ENCODE measurements around the gene ZNF688.
"Not testable (repeated sequence)": the region's sequence is repeated elsewhere in the genome, so short reads cannot be mapped to it uniquely, and the experiment has no call there.

Gene ZNF688

GRCh38 chr16:30548416-30549253 lies 22.9 kb downstream of the ZNF688 start:
- TF ChIP-seq, protein P1, sequence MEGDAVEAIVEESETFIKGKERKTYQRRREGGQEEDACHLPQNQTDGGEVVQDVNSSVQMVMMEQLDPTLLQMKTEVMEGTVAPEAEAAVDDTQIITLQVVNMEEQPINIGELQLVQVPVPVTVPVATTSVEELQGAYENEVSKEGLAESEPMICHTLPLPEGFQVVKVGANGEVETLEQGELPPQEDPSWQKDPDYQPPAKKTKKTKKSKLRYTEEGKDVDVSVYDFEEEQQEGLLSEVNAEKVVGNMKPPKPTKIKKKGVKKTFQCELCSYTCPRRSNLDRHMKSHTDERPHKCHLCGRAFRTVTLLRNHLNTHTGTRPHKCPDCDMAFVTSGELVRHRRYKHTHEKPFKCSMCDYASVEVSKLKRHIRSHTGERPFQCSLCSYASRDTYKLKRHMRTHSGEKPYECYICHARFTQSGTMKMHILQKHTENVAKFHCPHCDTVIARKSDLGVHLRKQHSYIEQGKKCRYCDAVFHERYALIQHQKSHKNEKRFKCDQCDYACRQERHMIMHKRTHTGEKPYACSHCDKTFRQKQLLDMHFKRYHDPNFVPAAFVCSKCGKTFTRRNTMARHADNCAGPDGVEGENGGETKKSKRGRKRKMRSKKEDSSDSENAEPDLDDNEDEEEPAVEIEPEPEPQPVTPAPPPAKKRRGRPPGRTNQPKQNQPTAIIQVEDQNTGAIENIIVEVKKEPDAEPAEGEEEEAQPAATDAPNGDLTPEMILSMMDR (IDR thresholded peaks at IDR 0.05; ENCODE audit: insufficient read depth, low read length, missing control alignments) = no peak
- ChIA-PET CTCF (interaction anchor here (1.1 to 2.3 kb wide), 3 partner anchors 8 to 82 kb away, joined by 3 to 17 read pairs (median 3); no protein-coding TSS in a partner anchor), POLR2A (no interaction called here)
- no peak overlapping the region for H3K4me3 ChIP-seq (ENCODE audit: low read depth, low read length)
- no peak for DNase-seq (ENCODE audit: low read depth, low spot score)

GRCh38 chr16:30546115-30546514 lies 25.4 kb downstream of the ZNF688 start:
- H3K4me3 ChIP-seq (ENCODE audit: low read depth, low read length) = no peak overlapping the region
- TF ChIP-seq, protein P1 (IDR thresholded peaks at IDR 0.05; ENCODE audit: insufficient read depth, low read length, missing control alignments) = no peak
- DNase-seq (ENCODE audit: low read depth, low spot score) = no peak
- ChIA-PET CTCF (interaction anchor here (1.6 to 1.7 kb wide), 2 partner anchors 9 to 11 kb away, joined by 4 to 6 read pairs; partner anchors contain the start of gene ZNF747), POLR2A (no interaction called here)

- DNase-seq (ENCODE audit: low read depth, low spot score) = no peak
- CTCF ChIA-PET = interaction anchor here (1.8 kb wide), 1 partner anchor 7 kb away, joined by 8 read pairs; no protein-coding TSS in a partner anchor
- POLR2A ChIA-PET = no interaction called here
- TF ChIP-seq, protein P1 (IDR thresholded peaks at IDR 0.05; ENCODE audit: insufficient read depth, low read length, missing control alignments) = no peak
- H3K4me3 ChIP-seq (ENCODE audit: low read depth, low read length) = no peak overlapping the region
These were observed 28.4 kb downstream of the ZNF688 start for GRCh38 chr16:30543067-30543466.

GRCh38 chr16:30541502-30542329 lies 29.8 kb downstream of the ZNF688 start:
- H3K4me3 ChIP-seq (ENCODE audit: low read depth, low read length) = no peak overlapping the region
- ChIA-PET POLR2A (interaction anchor here (0.6 kb wide), 1 partner anchor 12 kb away, joined by 3 read pairs; no protein-coding TSS in a partner anchor), CTCF (interaction anchor here (0.8 to 1.8 kb wide), 4 partner anchors 15 to 94 kb away, joined by 3 to 7 read pairs (median 4); no protein-coding TSS in a partner anchor)
- DNase-seq (ENCODE audit: low read depth, low spot score) = no peak
- TF ChIP-seq, protein P1 (IDR thresholded peaks at IDR 0.05; ENCODE audit: insufficient read depth, low read length, missing control alignments) = no peak

DNA sequence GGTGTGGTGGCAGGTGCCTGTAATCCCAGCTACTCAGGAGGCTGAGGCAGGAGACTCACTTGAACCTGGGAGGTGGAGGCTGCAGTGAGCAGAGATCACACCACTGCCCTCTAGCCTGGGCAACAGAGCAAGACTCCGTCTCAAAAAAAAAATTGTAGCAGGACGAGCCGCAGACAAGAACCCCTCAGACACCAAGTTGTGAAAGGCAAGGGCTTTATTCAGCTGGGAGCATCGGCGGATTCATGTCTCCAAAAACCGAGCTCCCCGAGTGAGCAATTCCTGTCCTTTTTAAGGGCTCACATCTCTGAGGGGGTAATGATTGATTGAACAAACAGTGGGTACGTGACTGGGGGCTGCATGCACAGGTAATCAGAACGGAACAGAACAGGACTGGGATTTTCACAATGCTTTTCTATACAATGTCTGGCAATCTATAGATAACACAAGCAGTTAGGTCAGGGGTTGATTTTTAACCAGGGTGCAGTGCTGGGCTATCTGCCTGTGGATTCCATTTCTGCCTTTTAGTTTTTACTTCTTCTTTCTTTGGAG lies 30.5 kb downstream of the ZNF688 start:
- DNase-seq (ENCODE audit: low read depth, low spot score); H3K4me3 ChIP-seq (ENCODE audit: low read depth, low read length): not testable (repeated sequence)
- ChIA-PET POLR2A (interaction anchor here (0.6 kb wide), 1 partner anchor 12 kb away, joined by 3 read pairs; no protein-coding TSS in a partner anchor), CTCF (interaction anchor here (1.1 to 1.8 kb wide), 6 partner anchors 9 to 131 kb away, joined by 3 to 7 read pairs (median 4); no protein-coding TSS in a partner anchor)

- CTCF ChIA-PET = interaction anchor here (1.1 to 1.8 kb wide), 5 partner anchors 10 to 130 kb away, joined by 3 to 5 read pairs (median 3); no protein-coding TSS in a partner anchor
- POLR2A ChIA-PET; H3K4me3 ChIP-seq (ENCODE audit: low read depth, low read length); DNase-seq (ENCODE audit: low read depth, low spot score): not testable (repeated sequence)
These were observed 31.5 kb downstream of the ZNF688 start for GRCh38 chr16:30539986-30540526.

All from AG04449 (cell line).